ENCODE results near the gene DTX3. TPM values are rescaled to one million over a fixed set of nuclear protein-coding genes. Genes with fewer than 3 reads are reported as not detected.

Gene DTX3
- 37.8 and 46.6 TPM in 2 replicates for total RNA-seq (2014; rRNA removed; shearing (Covaris generic))
- polyA plus RNA-seq (2016; fragmentation: Nextera tagmentation; extraction: Ambion mirVana), result 16.7 and 22.8 TPM in 2 replicates
- long read RNA-seq, result 0 reads

GRCh38 chr12:57604454-57604991 is at the start of gene DTX3:
TSS of gene DTX3 (plus strand) at chr12:57604824. CDS start at chr12:57606518, 1,694 bp downstream.
- ATAC-seq (peak; percentile 53), DNase-seq (ENCODE audit: low spot score) (peak; percentile 70)
- Mint-ChIP-seq H3K36me3 (ENCODE audit: low read depth) (peaks cover 38% of the 10 kb centered on the region), H3K9me3 (no peaks in the 10 kb centered on the region), H3K27ac (peak within 1 kb of the TSS; percentile 88), H3K4me1 (peaks cover 44% of the 10 kb centered on the region), H3K27me3 (ENCODE audit: insufficient read depth, low read depth, poor library complexity) (peaks cover 27% of the 10 kb centered on the region), H3K4me3 (peak within 1 kb of the TSS; percentile 87)
- H3K36me3 ChIP-seq (ENCODE audit: insufficient read depth), result peaks cover 16% of the 10 kb centered on the region
- H3F3A ChIP-seq (replicated peaks; ENCODE audit: low read depth), result peaks cover 9% of the 10 kb centered on the region; the same call in 1 of the 2 replicates
- H2AFZ ChIP-seq, result peak within 1 kb of the TSS; percentile 97
- peak within 1 kb of the TSS; percentile 48; the same call in 1 of the 2 replicates for H3K27ac ChIP-seq (ENCODE audit: low read depth)
- no peaks in the 10 kb centered on the region; the same call in 1 of the 2 replicates for H4K20me1 ChIP-seq (replicated peaks; ENCODE audit: insufficient read depth)
- peak within 1 kb of the TSS; percentile 93 for H3K4me3 ChIP-seq
- peaks cover 12% of the 10 kb centered on the region for H3K79me2 ChIP-seq (replicated peaks; ENCODE audit: insufficient read depth)
- no peaks in the 10 kb centered on the region for H3K9me2 ChIP-seq (ENCODE audit: insufficient read depth)
- H3K27me3 ChIP-seq (ENCODE audit: insufficient read depth), result peaks cover 10% of the 10 kb centered on the region
- TF ChIP-seq CTCF (conservative IDR thresholded peaks at IDR 0.05; ENCODE audit: low read depth in 2 of 2) (0 out of 4 replicates have a peak, but pooled peaks of 1 of the 2 experiments have one; percentile 1), NANOG (IDR thresholded peaks at IDR 0.05; ENCODE audit: borderline replicate concordance) (no peak)
- H3K4me2 ChIP-seq, result peak within 1 kb of the TSS; percentile 96
- peaks cover 30% of the 10 kb centered on the region for H3K4me1 ChIP-seq (ENCODE audit: insufficient read depth)

GRCh38 chr12:57554897-57555296 is 49.7 kb upstream of the DTX3 start:
- H3K4me2 ChIP-seq, result no peak overlapping the region
- H3K27ac ChIP-seq (ENCODE audit: low read depth), result no peak overlapping the region
- no peaks in the 10 kb centered on the region for H3K27me3 ChIP-seq (ENCODE audit: insufficient read depth)
- no peaks in the 10 kb centered on the region for H3K9me2 ChIP-seq (ENCODE audit: insufficient read depth)
- no peak overlapping the region for H2AFZ ChIP-seq
- no peak overlapping the region for H3K4me3 ChIP-seq
- H3F3A ChIP-seq (replicated peaks; ENCODE audit: low read depth), result peaks cover 7% of the 10 kb centered on the region; the same call in 1 of the 2 replicates
- no peak for DNase-seq (ENCODE audit: low spot score)
- peaks cover 20% of the 10 kb centered on the region for H4K20me1 ChIP-seq (replicated peaks; ENCODE audit: insufficient read depth)
- H3K36me3 ChIP-seq (ENCODE audit: insufficient read depth), result no peaks in the 10 kb centered on the region
- Mint-ChIP-seq H3K27me3 (ENCODE audit: insufficient read depth, low read depth, poor library complexity) (peaks cover 3% of the 10 kb centered on the region), H3K27ac (no peak overlapping the region), H3K36me3 (ENCODE audit: low read depth) (no peaks in the 10 kb centered on the region; the same call in 2 of the 3 replicates), H3K9me3 (no peaks in the 10 kb centered on the region), H3K4me3 (no peak overlapping the region), H3K4me1 (peaks cover 47% of the 10 kb centered on the region)
- peaks cover 29% of the 10 kb centered on the region for H3K4me1 ChIP-seq (ENCODE audit: insufficient read depth)
- H3K79me2 ChIP-seq (replicated peaks; ENCODE audit: insufficient read depth), result peaks cover 49% of the 10 kb centered on the region
- ATAC-seq, result no peak
- TF ChIP-seq EZH2phosphoT487 (IDR thresholded peaks at IDR 0.05; ENCODE audit: unreplicated experiment) (no peak), POLR2AphosphoS5 (IDR thresholded peaks at IDR 0.05; ENCODE audit: low read depth) (no peak), CTCF (conservative IDR thresholded peaks at IDR 0.05; ENCODE audit: low read depth in 2 of 2) (no peak), STAT1 (IDR thresholded peaks at IDR 0.05; ENCODE audit: unreplicated experiment) (no peak), ZNF331 (CRISPR knock-in tag; IDR thresholded peaks at IDR 0.05; ENCODE audit: low read depth) (no peak), ETS1 (IDR thresholded peaks at IDR 0.05) (no peak), NANOG (IDR thresholded peaks at IDR 0.05; ENCODE audit: borderline replicate concordance) (no peak), REST (IDR thresholded peaks at IDR 0.05; ENCODE audit: unreplicated experiment) (no peak), JUNB (IDR thresholded peaks at IDR 0.05; ENCODE audit: unreplicated experiment) (no peak), ZNF114 (CRISPR knock-in tag; IDR thresholded peaks at IDR 0.05) (no peak)

Measured in GM23338 (cell line).